ENCODE results near the gene TNXB.

TNXB gene

DNA sequence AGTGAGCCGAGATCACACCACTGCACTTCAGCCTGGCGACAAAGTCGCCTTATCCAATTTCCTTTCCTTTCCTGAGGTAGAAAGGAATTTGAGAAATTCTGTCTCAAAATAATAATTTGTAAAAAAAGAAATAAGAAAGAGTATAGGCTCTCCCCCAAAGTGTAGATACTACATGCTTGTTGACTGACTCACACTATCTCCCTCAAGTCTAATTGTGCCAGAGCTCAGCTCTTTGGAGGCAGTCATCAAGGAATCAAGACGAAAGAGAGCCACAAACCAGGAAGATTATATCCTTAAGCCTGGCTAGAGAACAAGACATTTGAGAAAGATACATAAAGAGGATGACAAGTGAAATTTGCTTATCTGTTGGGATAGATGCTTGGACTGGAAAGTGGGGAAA lies 24.6 kb upstream of the TNXB start:
- TF ChIP-seq, protein P1, sequence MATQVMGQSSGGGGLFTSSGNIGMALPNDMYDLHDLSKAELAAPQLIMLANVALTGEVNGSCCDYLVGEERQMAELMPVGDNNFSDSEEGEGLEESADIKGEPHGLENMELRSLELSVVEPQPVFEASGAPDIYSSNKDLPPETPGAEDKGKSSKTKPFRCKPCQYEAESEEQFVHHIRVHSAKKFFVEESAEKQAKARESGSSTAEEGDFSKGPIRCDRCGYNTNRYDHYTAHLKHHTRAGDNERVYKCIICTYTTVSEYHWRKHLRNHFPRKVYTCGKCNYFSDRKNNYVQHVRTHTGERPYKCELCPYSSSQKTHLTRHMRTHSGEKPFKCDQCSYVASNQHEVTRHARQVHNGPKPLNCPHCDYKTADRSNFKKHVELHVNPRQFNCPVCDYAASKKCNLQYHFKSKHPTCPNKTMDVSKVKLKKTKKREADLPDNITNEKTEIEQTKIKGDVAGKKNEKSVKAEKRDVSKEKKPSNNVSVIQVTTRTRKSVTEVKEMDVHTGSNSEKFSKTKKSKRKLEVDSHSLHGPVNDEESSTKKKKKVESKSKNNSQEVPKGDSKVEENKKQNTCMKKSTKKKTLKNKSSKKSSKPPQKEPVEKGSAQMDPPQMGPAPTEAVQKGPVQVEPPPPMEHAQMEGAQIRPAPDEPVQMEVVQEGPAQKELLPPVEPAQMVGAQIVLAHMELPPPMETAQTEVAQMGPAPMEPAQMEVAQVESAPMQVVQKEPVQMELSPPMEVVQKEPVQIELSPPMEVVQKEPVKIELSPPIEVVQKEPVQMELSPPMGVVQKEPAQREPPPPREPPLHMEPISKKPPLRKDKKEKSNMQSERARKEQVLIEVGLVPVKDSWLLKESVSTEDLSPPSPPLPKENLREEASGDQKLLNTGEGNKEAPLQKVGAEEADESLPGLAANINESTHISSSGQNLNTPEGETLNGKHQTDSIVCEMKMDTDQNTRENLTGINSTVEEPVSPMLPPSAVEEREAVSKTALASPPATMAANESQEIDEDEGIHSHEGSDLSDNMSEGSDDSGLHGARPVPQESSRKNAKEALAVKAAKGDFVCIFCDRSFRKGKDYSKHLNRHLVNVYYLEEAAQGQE (IDR thresholded peaks at IDR 0.05; ENCODE audit: insufficient read depth in 1 of 2, low read depth in 2 of 2, low read length in 2 of 2) = no peak
- TF ChIP-seq FOXP2 (optimal IDR thresholded peaks at IDR 0.05; ENCODE audit: borderline replicate concordance, extremely low read depth, extremely low read length, insufficient read depth) = no peak
- TF ChIP-seq SIN3A (IDR thresholded peaks at IDR 0.05; ENCODE audit: borderline replicate concordance, insufficient read depth, low read length) = no peak
- TF ChIP-seq TAF1 (IDR thresholded peaks at IDR 0.05; ENCODE audit: borderline replicate concordance, insufficient read depth, low read length) = no peak
- TF ChIP-seq POLR2AphosphoS5 (IDR thresholded peaks at IDR 0.05; ENCODE audit: low read depth, low read length) = no peak

DNA sequence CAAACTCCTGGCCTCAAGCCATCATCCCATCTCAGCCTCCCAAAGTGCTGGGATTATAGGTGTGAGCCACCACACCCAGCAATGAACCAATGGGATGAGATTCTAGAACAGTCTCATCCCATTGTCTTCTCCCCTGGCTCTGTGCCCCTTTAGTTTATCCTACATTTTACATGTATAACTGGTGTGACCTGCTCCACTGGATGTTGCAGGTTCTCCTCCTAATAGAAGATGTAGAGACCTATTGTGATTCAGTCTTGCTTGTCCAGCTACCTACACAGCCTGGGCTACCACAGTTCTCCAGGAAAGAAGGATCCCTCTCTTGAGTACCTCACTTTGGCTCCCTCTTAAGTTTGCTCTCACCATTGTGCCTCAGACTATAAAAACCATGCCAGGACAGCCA lies 23.0 kb upstream of the TNXB start:
- no peak for TF ChIP-seq FOXP2 (optimal IDR thresholded peaks at IDR 0.05; ENCODE audit: borderline replicate concordance, extremely low read depth, extremely low read length, insufficient read depth)
- no peak for TF ChIP-seq SIN3A (IDR thresholded peaks at IDR 0.05; ENCODE audit: borderline replicate concordance, insufficient read depth, low read length)
- TF ChIP-seq POLR2AphosphoS5 (IDR thresholded peaks at IDR 0.05; ENCODE audit: low read depth, low read length) = no peak
- TF ChIP-seq TAF1 (IDR thresholded peaks at IDR 0.05; ENCODE audit: borderline replicate concordance, insufficient read depth, low read length) = no peak
- TF ChIP-seq, protein P1 (IDR thresholded peaks at IDR 0.05; ENCODE audit: insufficient read depth in 1 of 2, low read depth in 2 of 2, low read length in 2 of 2) = no peak

DNA sequence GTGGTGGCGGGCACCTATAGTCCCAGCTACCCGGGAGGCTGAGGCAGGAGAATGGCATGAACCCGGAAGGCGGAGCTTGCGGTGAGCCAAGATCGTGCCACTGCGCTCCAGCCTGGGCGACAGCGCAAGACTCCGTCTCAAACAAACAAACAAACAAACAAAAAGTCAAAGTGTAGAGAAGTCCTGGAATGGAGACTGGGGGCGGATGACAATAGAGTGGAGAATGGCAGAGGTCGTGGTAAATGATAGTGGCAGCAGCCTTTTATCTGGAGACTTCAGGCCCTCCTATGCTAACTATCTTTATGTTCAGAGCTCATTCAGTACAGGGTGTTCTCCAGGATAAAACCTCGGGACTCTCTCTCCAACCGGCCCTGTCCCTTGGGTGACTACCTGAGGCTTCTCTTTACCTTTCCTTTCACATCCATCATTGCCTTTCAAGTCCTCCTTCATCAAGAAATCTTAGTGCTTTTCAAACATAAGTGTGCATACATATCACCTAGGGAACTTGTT lies 22.4 kb upstream of the TNXB start:
- no peak for TF ChIP-seq POLR2AphosphoS5 (IDR thresholded peaks at IDR 0.05; ENCODE audit: low read depth, low read length)
- no peak for TF ChIP-seq FOXP2 (optimal IDR thresholded peaks at IDR 0.05; ENCODE audit: borderline replicate concordance, extremely low read depth, extremely low read length, insufficient read depth)
- TF ChIP-seq, protein P1 (IDR thresholded peaks at IDR 0.05; ENCODE audit: insufficient read depth in 1 of 2, low read depth in 2 of 2, low read length in 2 of 2) = no peak
- no peak for TF ChIP-seq SIN3A (IDR thresholded peaks at IDR 0.05; ENCODE audit: borderline replicate concordance, insufficient read depth, low read length)
- no peak for TF ChIP-seq TAF1 (IDR thresholded peaks at IDR 0.05; ENCODE audit: borderline replicate concordance, insufficient read depth, low read length)

DNA sequence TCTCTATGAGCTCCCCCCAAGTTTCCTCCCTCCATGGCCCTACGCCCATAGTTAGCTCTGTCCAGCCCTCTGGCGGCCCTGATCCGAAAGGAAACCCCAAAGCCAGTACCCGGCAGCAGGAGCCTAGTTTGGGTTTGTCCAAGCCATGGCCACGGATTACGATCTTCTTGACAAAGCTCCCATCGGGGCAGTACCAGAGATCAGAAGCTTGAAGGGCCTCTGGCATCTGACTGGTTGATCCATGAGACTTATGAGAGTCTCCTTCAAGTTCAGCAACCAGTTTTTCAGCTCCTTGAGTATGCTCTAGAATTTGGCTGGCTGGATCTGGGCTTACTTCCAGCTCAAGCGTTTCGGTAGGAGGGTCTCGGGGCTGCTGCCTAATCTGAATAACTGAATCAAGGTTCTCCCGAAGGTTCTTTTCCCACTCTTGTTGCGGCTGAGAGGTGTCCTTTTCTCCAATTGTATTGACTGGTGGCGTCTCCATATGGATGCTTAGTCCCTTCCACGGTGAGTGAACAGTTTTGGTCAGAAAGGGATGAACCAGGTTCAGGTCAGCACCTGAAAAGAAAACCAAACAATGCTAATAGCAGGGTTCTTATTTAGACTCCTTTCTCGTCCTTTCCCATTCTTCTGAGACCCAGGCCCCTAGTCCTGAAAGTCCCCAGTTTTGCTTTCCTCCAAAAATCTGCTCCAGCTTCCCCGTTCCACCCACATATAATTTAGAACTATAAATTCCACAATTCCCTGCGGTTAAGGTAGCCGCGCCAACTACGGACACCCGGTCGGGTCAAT lies 20.4 kb upstream of the TNXB start:
- TF ChIP-seq FOXP2 (optimal IDR thresholded peaks at IDR 0.05; ENCODE audit: borderline replicate concordance, extremely low read depth, extremely low read length, insufficient read depth) = no peak
- no peak for TF ChIP-seq SIN3A (IDR thresholded peaks at IDR 0.05; ENCODE audit: borderline replicate concordance, insufficient read depth, low read length)
- no peak for TF ChIP-seq TAF1 (IDR thresholded peaks at IDR 0.05; ENCODE audit: borderline replicate concordance, insufficient read depth, low read length)
- no peak for TF ChIP-seq POLR2AphosphoS5 (IDR thresholded peaks at IDR 0.05; ENCODE audit: low read depth, low read length)
- TF ChIP-seq, protein P1 (IDR thresholded peaks at IDR 0.05; ENCODE audit: insufficient read depth in 1 of 2, low read depth in 2 of 2, low read length in 2 of 2) = no peak
